ENCODE results near the gene BDKRB1. TPM values are rescaled to one million over a fixed set of nuclear protein-coding genes. Genes with fewer than 3 reads are reported as not detected.

Gene BDKRB1
- total RNA-seq, 1 donor, result 15.1 TPM

DNA sequence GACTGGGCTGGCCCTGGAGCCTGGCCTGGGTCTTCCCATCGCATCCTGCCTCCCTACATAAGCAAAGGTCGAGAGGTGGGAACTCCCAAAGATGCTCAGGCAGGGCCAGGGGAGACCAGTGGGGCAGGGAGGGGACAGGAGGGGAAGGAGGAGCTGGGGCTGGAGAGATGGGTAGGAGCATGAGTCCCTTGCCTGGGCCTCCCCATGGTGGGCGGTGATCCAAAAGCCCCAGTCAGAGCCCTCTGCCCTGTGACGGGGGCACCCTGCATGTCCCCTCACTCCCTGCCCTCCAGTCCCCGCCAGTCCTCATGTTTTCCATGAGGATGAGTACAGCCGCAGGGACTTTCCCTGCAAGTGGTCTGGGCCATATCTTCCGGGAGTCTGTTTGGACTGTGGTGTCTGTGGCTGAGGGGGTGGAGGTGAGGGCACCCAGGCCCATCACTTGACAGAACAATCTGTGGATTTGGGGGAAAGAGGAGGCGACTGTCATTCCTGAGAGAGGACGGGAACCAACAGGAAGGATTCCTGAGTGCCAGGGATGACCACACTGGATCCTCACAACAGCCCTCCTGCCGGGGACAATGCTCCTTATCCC lies 42.0 kb upstream of the BDKRB1 start:
- H3K4me3 ChIP-seq (ENCODE audit: low read depth, low read length), result no peak overlapping the region
- no peak for DNase-seq (ENCODE audit: low read depth)
- TF ChIP-seq, protein P1, sequence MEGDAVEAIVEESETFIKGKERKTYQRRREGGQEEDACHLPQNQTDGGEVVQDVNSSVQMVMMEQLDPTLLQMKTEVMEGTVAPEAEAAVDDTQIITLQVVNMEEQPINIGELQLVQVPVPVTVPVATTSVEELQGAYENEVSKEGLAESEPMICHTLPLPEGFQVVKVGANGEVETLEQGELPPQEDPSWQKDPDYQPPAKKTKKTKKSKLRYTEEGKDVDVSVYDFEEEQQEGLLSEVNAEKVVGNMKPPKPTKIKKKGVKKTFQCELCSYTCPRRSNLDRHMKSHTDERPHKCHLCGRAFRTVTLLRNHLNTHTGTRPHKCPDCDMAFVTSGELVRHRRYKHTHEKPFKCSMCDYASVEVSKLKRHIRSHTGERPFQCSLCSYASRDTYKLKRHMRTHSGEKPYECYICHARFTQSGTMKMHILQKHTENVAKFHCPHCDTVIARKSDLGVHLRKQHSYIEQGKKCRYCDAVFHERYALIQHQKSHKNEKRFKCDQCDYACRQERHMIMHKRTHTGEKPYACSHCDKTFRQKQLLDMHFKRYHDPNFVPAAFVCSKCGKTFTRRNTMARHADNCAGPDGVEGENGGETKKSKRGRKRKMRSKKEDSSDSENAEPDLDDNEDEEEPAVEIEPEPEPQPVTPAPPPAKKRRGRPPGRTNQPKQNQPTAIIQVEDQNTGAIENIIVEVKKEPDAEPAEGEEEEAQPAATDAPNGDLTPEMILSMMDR (IDR thresholded peaks at IDR 0.05; ENCODE audit: insufficient read depth, low read depth, low read length), result no peak

DNA sequence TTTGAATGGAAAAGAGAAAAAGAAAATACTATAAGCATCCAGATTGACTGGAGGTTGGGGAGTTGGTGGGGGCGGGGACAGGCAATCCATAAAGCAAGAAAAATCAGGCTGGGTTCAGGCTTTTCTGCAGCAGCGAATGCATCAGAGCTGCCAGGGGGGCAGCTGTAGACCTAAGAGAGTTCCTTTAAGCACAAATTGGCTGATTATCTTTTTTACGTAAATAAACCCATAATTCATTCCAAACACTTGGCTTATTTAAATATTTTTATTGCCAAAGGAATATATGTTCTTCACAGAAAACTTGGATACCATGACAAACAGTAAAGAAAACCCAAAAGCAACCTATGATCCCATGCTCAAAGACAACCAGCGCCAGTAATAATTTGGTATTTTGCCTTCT lies 41.2 kb upstream of the BDKRB1 start:
- no peak overlapping the region for H3K4me3 ChIP-seq (ENCODE audit: low read depth, low read length)
- no peak for DNase-seq (ENCODE audit: low read depth)
- TF ChIP-seq, protein P1 (IDR thresholded peaks at IDR 0.05; ENCODE audit: insufficient read depth, low read depth, low read length), result no peak

DNA sequence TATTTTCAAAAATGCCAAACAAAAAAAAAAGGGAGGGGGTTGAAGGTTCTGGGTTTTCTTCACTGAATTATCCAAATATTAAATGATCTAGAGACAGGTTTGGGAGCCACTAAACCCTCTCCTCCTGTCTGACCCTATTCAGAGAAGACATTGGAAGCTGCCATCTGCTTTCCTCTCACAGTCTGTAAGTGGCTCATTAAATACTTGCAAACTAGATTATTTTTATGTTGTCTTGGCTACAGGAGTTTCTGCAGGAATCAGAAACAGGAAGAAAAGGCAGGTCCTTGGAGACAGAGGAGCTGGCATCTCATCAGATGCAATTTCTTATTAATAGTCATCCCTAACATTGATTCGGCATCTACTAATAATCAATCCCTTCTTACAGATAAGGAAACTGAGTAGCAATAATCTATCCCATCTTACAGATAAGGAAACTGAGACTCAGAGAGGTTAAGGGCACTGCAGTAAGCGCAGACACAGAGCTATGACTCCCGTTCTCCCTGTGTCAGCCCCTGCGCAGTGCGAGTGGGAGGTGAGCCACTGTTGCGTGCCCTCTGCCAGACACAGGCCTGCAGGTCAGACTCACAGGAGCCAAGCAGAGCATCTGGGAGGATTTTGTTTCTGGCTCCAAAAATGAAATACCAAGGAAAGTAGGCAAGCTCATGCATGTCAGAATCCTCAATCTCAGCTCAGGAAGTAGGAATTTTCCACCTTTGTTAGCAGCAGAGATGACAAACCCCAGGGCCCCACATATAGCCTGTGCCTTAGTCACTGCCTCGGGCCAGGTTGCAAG lies 40.4 kb upstream of the BDKRB1 start:
- DNase-seq (ENCODE audit: low read depth), result no peak
- no peak overlapping the region for H3K4me3 ChIP-seq (ENCODE audit: low read depth, low read length)
- TF ChIP-seq, protein P1 (IDR thresholded peaks at IDR 0.05; ENCODE audit: insufficient read depth, low read depth, low read length), result no peak

DNA sequence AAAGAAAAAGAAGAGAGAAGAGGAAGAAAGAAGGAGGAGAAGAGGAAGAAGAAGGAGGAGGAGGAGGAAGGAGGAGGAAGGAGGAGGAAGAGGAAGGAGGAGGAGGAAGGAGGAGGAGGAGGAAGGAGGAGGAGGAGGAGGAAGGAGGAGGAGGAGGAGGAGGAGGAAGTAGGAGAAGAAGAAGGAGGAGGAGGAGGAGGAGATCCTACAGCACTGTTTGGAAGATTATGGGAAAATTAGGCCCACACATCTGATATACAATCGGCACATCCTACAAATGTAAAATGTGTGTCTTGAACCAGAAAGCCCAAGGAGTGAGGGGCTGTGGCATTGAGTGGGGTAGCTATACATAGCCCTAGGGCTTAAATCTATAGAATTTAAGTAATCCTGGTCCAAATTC lies 39.4 kb upstream of the BDKRB1 start:
- TF ChIP-seq, protein P1 (IDR thresholded peaks at IDR 0.05; ENCODE audit: insufficient read depth, low read depth, low read length), result no peak
- no peak for DNase-seq (ENCODE audit: low read depth)
- H3K4me3 ChIP-seq (ENCODE audit: low read depth, low read length), result no peak overlapping the region

DNA sequence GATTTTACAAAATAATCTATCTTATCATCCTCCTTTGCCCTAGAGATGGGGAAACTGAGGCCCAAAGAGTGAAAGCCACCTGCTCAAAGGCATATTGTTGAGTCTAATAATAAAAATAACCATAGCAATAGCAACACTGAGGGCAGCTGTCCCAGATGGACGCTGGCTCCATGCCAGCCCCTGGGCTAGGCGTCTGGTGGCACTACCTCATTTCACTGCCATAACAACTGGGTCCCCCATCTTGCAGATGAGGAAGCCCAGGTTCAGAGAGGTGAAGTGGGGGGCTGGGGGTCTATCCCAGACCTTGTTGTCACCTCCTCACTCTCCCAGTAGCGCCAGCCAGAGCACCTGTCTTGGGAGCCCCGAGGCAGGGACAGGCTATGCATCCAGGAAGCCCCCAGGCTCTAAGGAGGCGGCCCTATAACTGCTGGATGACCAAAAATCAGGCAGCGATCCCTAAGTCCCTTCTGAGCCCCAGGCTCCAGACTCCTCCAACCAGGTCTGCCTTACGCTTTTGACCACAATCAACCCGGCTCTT lies 38.6 kb upstream of the BDKRB1 start:
- TF ChIP-seq, protein P1 (IDR thresholded peaks at IDR 0.05; ENCODE audit: insufficient read depth, low read depth, low read length), result no peak
- DNase-seq (ENCODE audit: low read depth), result no peak
- H3K4me3 ChIP-seq (ENCODE audit: low read depth, low read length), result no peak overlapping the region

DNA sequence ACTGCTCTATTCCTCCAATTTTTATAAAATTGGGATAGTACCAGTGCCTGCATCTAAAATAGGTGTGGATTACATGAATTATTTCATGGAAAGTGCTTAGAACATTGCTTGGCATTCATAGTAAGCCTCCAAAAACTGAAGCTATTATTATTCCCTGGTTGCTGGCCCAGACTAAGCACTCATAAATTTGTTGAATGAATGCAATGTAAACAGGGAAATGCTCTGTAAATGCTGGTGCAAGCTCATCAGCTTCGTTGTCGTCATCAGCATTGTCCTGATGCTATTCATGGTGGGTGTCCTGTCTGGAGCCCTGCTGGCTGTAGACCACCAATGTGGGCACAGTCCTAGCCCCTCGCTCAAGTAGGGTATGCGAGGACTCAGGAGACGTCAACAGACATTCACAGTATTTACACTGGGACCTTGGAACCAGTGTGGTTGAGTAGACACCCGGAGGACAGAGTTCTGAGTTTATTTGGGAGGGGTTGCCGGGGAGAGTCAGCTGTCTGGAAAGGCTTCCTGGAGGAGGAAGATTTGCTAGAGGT lies 34.8 kb upstream of the BDKRB1 start:
- TF ChIP-seq, protein P1 (IDR thresholded peaks at IDR 0.05; ENCODE audit: insufficient read depth, low read depth, low read length), result no peak
- no peak overlapping the region for H3K4me3 ChIP-seq (ENCODE audit: low read depth, low read length)
- DNase-seq (ENCODE audit: low read depth), result peak; percentile 41
